Measurements from ENCODE around the gene LRCH1.

LRCH1 gene

DNA sequence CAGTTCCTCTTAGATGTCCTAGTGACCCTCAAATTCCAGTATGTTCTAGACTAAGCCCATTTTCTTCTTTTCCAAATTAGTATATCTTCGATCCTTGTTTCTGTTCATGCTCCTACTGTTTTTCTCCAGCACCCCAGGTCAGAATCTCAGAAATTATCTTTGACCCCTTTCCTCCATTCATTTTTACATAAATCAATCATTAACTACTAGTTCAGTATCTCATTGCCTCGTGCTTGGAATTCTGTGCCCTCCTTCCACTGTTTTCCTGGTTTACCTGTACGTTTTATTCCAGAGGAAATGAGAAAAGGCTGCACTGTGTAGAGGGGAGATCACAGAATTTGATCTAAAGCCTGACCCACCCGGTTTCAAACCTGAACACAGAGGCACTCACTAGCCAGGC, 107.9 kb downstream of the LRCH1 start:
- no peak for TF ChIP-seq CTCF (IDR thresholded peaks at IDR 0.05; ENCODE audit: insufficient read depth, low read length, missing control alignments)
- H3K4me3 ChIP-seq (ENCODE audit: low read depth, low read length) = no peak overlapping the region
- no peak for DNase-seq (ENCODE audit: low read depth, low spot score)
- POLR2A ChIA-PET = no interaction called here
- CTCF ChIA-PET = interaction anchor here (1.1 kb wide), 1 partner anchor 8 kb away, joined by 3 read pairs; no protein-coding TSS in a partner anchor

- no peak overlapping the region for H3K4me3 ChIP-seq (ENCODE audit: low read depth, low read length)
- ChIA-PET CTCF (interaction anchor here (0.9 to 1.8 kb wide), 2 partner anchors 59 to 111 kb away, joined by 3 to 8 read pairs; no protein-coding TSS in a partner anchor), POLR2A (no interaction called here)
- TF ChIP-seq CTCF (IDR thresholded peaks at IDR 0.05; ENCODE audit: insufficient read depth, low read length, missing control alignments) = no peak
- no peak for DNase-seq (ENCODE audit: low read depth, low spot score)
Observed at GRCh38 chr13:46662690-46663089, 109.7 kb downstream of the LRCH1 start.

GRCh38 chr13:46663206-46664037, 110.5 kb downstream of the LRCH1 start:
- no peak overlapping the region for H3K4me3 ChIP-seq (ENCODE audit: low read depth, low read length)
- ChIA-PET CTCF (interaction anchor here (0.9 to 1.8 kb wide), 2 partner anchors 60 to 112 kb away, joined by 3 to 8 read pairs; no protein-coding TSS in a partner anchor), POLR2A (no interaction called here)
- DNase-seq (ENCODE audit: low read depth, low spot score) = no peak
- no peak for TF ChIP-seq CTCF (IDR thresholded peaks at IDR 0.05; ENCODE audit: insufficient read depth, low read length, missing control alignments)

- TF ChIP-seq CTCF (IDR thresholded peaks at IDR 0.05; ENCODE audit: insufficient read depth, low read length, missing control alignments) = no peak
- ChIA-PET CTCF (no interaction called here), POLR2A (no interaction called here)
- no peak for DNase-seq (ENCODE audit: low read depth, low spot score)
- no peak overlapping the region for H3K4me3 ChIP-seq (ENCODE audit: low read depth, low read length)
Observed at GRCh38 chr13:46664195-46664594, 111.2 kb downstream of the LRCH1 start.

- DNase-seq (ENCODE audit: low read depth, low spot score) = no peak
- ChIA-PET POLR2A (interaction anchor here (0.8 kb wide), 1 partner anchor 90 kb away, joined by 3 read pairs; no protein-coding TSS in a partner anchor), CTCF (no interaction called here)
- no peak overlapping the region; the same call in 1 of the 2 replicates for H3K4me3 ChIP-seq (ENCODE audit: low read depth, low read length)
- no peak for TF ChIP-seq CTCF (IDR thresholded peaks at IDR 0.05; ENCODE audit: insufficient read depth, low read length, missing control alignments)
Observed at GRCh38 chr13:46665248-46665632, 112.3 kb downstream of the LRCH1 start.

GRCh38 chr13:46665633-46666482, 112.9 kb downstream of the LRCH1 start:
- DNase-seq (ENCODE audit: low read depth, low spot score) = no peak
- ChIA-PET CTCF (interaction anchor here (0.6 to 2.0 kb wide), 2 partner anchors 9 to 11 kb away, joined by 3 to 9 read pairs; no protein-coding TSS in a partner anchor), POLR2A (interaction anchor here (0.8 kb wide), 1 partner anchor 90 kb away, joined by 3 read pairs; no protein-coding TSS in a partner anchor)
- no peak for TF ChIP-seq CTCF (IDR thresholded peaks at IDR 0.05; ENCODE audit: insufficient read depth, low read length, missing control alignments)
- no peak overlapping the region; the same call in 1 of the 2 replicates for H3K4me3 ChIP-seq (ENCODE audit: low read depth, low read length)

Data from AG04449 (cell line).